Uterus (tissue), 4 donors: ENCODE results near the gene ZNF584. TPM values are rescaled to one million over a fixed set of nuclear protein-coding genes. Genes with fewer than 3 reads are reported as not detected.

Source experiments
- DNase-seq, 2 donors: peaks; one replicate each; pipeline ENCODE4 v3.0.0-alpha.2; 2019 to 2020
- H3K27ac ChIP-seq, 2 donors: fragments of 200-600 bp; sonication (generic); 1 replicate in 1 of 2; 2 replicates in 1 of 2; pipeline ENCODE4 v1.5.1; 2016 to 2018
- H3K27me3 ChIP-seq, 2 donors: fragments of 200-600 bp; sonication (generic); one replicate each; pipeline ENCODE4 v1.5.1; 2018 to 2019; ENCODE audit warnings: control low read depth in 1 of 2
- H3K36me3 ChIP-seq, 2 donors: fragments of 200-600 bp; sonication (generic); one replicate each; pipeline ENCODE4 v1.5.1; 2019; ENCODE audit warnings: control low read depth in 1 of 2
- H3K4me1 ChIP-seq, 2 donors: fragments of 200-600 bp; sonication (generic); one replicate each; pipeline ENCODE4 v1.5.1; 2018 to 2019; ENCODE audit warnings: control low read depth in 1 of 2
- H3K4me3 ChIP-seq, 2 donors: fragments of 200-600 bp; sonication (generic); 1 replicate in 1 of 2; 2 replicates in 1 of 2; pipeline ENCODE4 v1.5.1; 2018 to 2019; ENCODE audit warnings: mild to moderate bottlenecking in 1 of 2
- H3K9me3 ChIP-seq, 2 donors: fragments of 200-600 bp; sonication (generic); one replicate each; pipeline ENCODE4 v1.5.1; 2019; ENCODE audit warnings: control low read depth in 1 of 2
- CTCF ChIP-seq, 4 experiments: fragments of 200-600 bp in 2 of 4; fragments of 450-650 bp in 2 of 4; sonication (generic) in 2 of 4; IDR thresholded peaks; one replicate each; pipeline ENCODE4 v1.5.1; 2016 to 2019; ENCODE audit warnings: antibody characterized with exemption in 4 of 4, mild to moderate bottlenecking in 2 of 4, moderate library complexity in 1 of 4
- POLR2A ChIP-seq, 2 donors: fragments of 450-650 bp; IDR thresholded peaks; one replicate each; pipeline ENCODE4 v1.6.1; 2016; ENCODE audit warnings: antibody characterized with exemption in 2 of 2, mild to moderate bottlenecking in 1 of 2, moderate library complexity in 1 of 2
- intact Hi-C: fragments of 100-400 bp; cut with DNase I; formaldehyde crosslinking; loops from one replicate; pipeline ENCODE4 v1.15.1; 2023; ENCODE audit warnings: low total_unique reads
- total RNA-seq, 4 donors: library from RNA; depleted of rRNA in 3 of 4; stranded (reverse); fragments of >200 nt in 3 of 4; gene quantifications; one replicate each; pipeline versions ENCODE4 v1.1.0 to v1.2.4, GENCODE V29; 2014 to 2023
- donor health status: DM: yes; HTN: yes; CAD: no.

Gene ZNF584
- total RNA-seq, 4 donors from 2014 or later = 1.5 to 26.6 (median 16.4) TPM

- no peak for DNase-seq
- TF ChIP-seq POLR2A (IDR thresholded peaks at IDR 0.05) (no peak), CTCF (IDR thresholded peaks at IDR 0.05) (no peak)
- Histone ChIP-seq H3K4me3 (no peak overlapping the region), H3K9me3 (no peaks in the 10 kb centered on the region), H3K4me1 (peaks cover 0 to 6% of the 10 kb centered on the region in 2 donors), H3K27me3 (peaks cover 0 to 5% of the 10 kb centered on the region in 2 donors), H3K36me3 (no peaks in the 10 kb centered on the region), H3K27ac (no peak overlapping the region)
- intact Hi-C loops = no loop called here
Observed at GRCh38 chr19:58393725-58394033, 14.8 kb upstream of the ZNF584 start.

GRCh38 chr19:58394821-58395219 lies 13.6 kb upstream of the ZNF584 start:
- intact Hi-C loops = no loop called here
- Histone ChIP-seq H3K4me3 (no peak overlapping the region), H3K9me3 (no peaks in the 10 kb centered on the region), H3K27ac (no peak overlapping the region), H3K36me3 (no peaks in the 10 kb centered on the region), H3K27me3 (peaks cover 0 to 5% of the 10 kb centered on the region in 2 donors), H3K4me1 (peaks cover 0 to 3% of the 10 kb centered on the region in 2 donors)
- TF ChIP-seq POLR2A (IDR thresholded peaks at IDR 0.05) = no peak
- TF ChIP-seq CTCF (IDR thresholded peaks at IDR 0.05) = no peak
- DNase-seq = no peak

- intact Hi-C loops = no loop called here
- no peak for DNase-seq
- Histone ChIP-seq H3K27me3 (peaks cover 0 to 5% of the 10 kb centered on the region in 2 donors), H3K4me1 (peaks cover 0 to 7% of the 10 kb centered on the region in 2 donors), H3K4me3 (no peak within 1 kb of the TSS), H3K9me3 (no peaks in the 10 kb centered on the region), H3K27ac (no peak within 1 kb of the TSS), H3K36me3 (no peaks in the 10 kb centered on the region)
- TF ChIP-seq POLR2A (IDR thresholded peaks at IDR 0.05) (no peak), CTCF (IDR thresholded peaks at IDR 0.05) (no peak)
Observed at GRCh38 chr19:58395220-58395978, 13.1 kb upstream of the ZNF584 start, which contains the start of gene RNF225. Gene RNF225, plus strand, starts transcription at chr19:58395656. Its CDS starts 434 bp downstream, at chr19:58396090.

GRCh38 chr19:58395979-58396627 lies 12.3 kb upstream of the ZNF584 start:
- Histone ChIP-seq H3K4me1 (peaks cover 0 to 12% of the 10 kb centered on the region in 2 donors), H3K27me3 (peaks cover 0 to 5% of the 10 kb centered on the region in 2 donors), H3K4me3 (no peak overlapping the region), H3K36me3 (no peaks in the 10 kb centered on the region), H3K27ac (no peak overlapping the region), H3K9me3 (no peaks in the 10 kb centered on the region)
- DNase-seq = no peak
- intact Hi-C loops = no loop called here
- no peak for TF ChIP-seq CTCF (IDR thresholded peaks at IDR 0.05)
- no peak for TF ChIP-seq POLR2A (IDR thresholded peaks at IDR 0.05)
